HepG2 (cell line): Measurements from ENCODE around the gene PHF21B. TPM values are rescaled to one million over a fixed set of nuclear protein-coding genes. Genes with fewer than 3 reads are reported as not detected.

Experiments used
- ATAC-seq: fragments of 200-7000 bp; cut with Tn5 transposase; 3 replicates; pipeline ENCODE4 v1.9.1; 2020; ENCODE audit warnings: mild to moderate bottlenecking, moderate library complexity
- BruUV-seq: library from RNA; stranded (reverse); fragments of 400-500 nt; replicated peaks from 2 replicates; lab custom pipeline; 2021; lab: Mats Ljungman, UMichigan
- CTCF ChIA-PET: fragments of 300-600 bp; formaldehyde crosslinking; extraction: SDS; loops from one replicate; lab custom pipeline; 2021; ENCODE audit warnings: low total read pairs, inconsistent platforms, low intra/inter-chr PET ratio; lab: Yijun Ruan, JAX
- POLR2A ChIA-PET: fragments of 350-600 bp; sonication (Branson Sonifier 250); formaldehyde crosslinking; loops from one replicate; lab custom pipeline; 2020; ENCODE audit warnings: antibody characterized with exemption, inconsistent platforms; lab: Yijun Ruan, JAX
- DNase-seq: peaks from one replicate; pipeline ENCODE4 v3.0.0-alpha.2; 2015; ENCODE audit warnings: low spot score
- FAIRE-seq: peaks from 3 replicates; lab custom pipeline; 2011; peaks lifted over from hg19 to GRCh38; lab: Jason Lieb, UNC
- H2AFZ ChIP-seq: one replicate; pipeline ENCODE4 v1.6.1; 2011; ENCODE audit warnings: low read length, inconsistent platforms
- H3K27ac ChIP-seq: fragments of 300-600 bp; 3 replicates; pipeline ENCODE4 v1.8.0; 2011; ENCODE audit warnings: mixed run types, mild to moderate bottlenecking, mixed read lengths, low read length, inconsistent platforms; ENCODE audit not compliant: insufficient read depth; ENCODE audit errors: extremely low read length
- H3K27me3 ChIP-seq, 2 experiments: fragments of 200-600 bp in 1 of 2; 2 replicates in 1 of 2; 3 replicates in 1 of 2; pipeline versions ENCODE4 v1.6.0 to v1.8.0; 2011; ENCODE audit warnings: low read length in 2 of 2, mild to moderate bottlenecking in 2 of 2, moderate library complexity in 2 of 2, inconsistent platforms in 1 of 2; ENCODE audit not compliant: insufficient read depth in 2 of 2, control insufficient read depth in 1 of 2
- H3K36me3 ChIP-seq, 2 experiments: fragments of 200-600 bp in 1 of 2; replicated peaks in 1 of 2; 2 replicates in 1 of 2; 3 replicates in 1 of 2; pipeline versions ENCODE4 v1.5.1 to v1.8.0; 2011; ENCODE audit warnings: low read length in 2 of 2, inconsistent platforms in 1 of 2; ENCODE audit not compliant: insufficient read depth in 2 of 2, control insufficient read depth in 1 of 2
- H3K4me1 ChIP-seq: 2 replicates; pipeline ENCODE4 v1.5.1; 2012; ENCODE audit warnings: low read length, inconsistent platforms; ENCODE audit not compliant: insufficient read depth
- H3K4me2 ChIP-seq: 2 replicates; pipeline ENCODE4 v1.6.0; 2011; ENCODE audit warnings: low read depth, low read length, inconsistent platforms
- H3K4me3 ChIP-seq, 3 experiments: fragments of 200-600 bp in 1 of 3; sonication (generic), shearing (Covaris generic) in 1 of 3; replicated peaks in 1 of 3; 2 replicates each; pipeline ENCODE4 v1.5.1; 2011 to 2016; ENCODE audit warnings: low read length in 3 of 3, inconsistent platforms in 2 of 3, low read depth in 2 of 3, mild to moderate bottlenecking in 2 of 3, control low read depth in 1 of 3, mixed read lengths in 1 of 3; ENCODE audit not compliant: insufficient read depth in 1 of 3
- H3K79me2 ChIP-seq: one replicate; pipeline ENCODE4 v1.6.1; 2011; ENCODE audit warnings: low read length, inconsistent platforms; ENCODE audit not compliant: insufficient read depth
- H3K9ac ChIP-seq: 2 replicates; pipeline ENCODE4 v1.6.0; 2011; ENCODE audit warnings: mild to moderate bottlenecking, low read depth, low read length, inconsistent platforms; ENCODE audit not compliant: insufficient read depth
- H3K9me3 ChIP-seq: 2 replicates; pipeline ENCODE4 v1.5.1; 2012; ENCODE audit warnings: mild to moderate bottlenecking, low read length
- H4K20me1 ChIP-seq: 2 replicates; pipeline ENCODE4 v1.6.0; 2011; ENCODE audit warnings: inconsistent platforms, mild to moderate bottlenecking, low read length, moderate library complexity; ENCODE audit not compliant: insufficient read depth
- ADNP ChIP-seq: sonication (generic); formaldehyde crosslinking; IDR thresholded peaks from 2 replicates; pipeline ENCODE4 v1.4.0; 2020; ENCODE audit warnings: missing genetic modification reagents
- AHR ChIP-seq: IDR thresholded peaks from 2 replicates; pipeline ENCODE4 v1.6.1; 2018; ENCODE audit warnings: missing genetic modification reagents, missing compliant biosample characterization
- BCLAF1 ChIP-seq: fragments of 450-650 bp; IDR thresholded peaks from 2 replicates; pipeline ENCODE4 v1.6.1; 2017; ENCODE audit warnings: mild to moderate bottlenecking
- HDAC1 ChIP-seq: sonication (generic); formaldehyde crosslinking; IDR thresholded peaks from 2 replicates; pipeline ENCODE4 v1.5.1; 2020; ENCODE audit warnings: mild to moderate bottlenecking, missing genetic modification reagents
- IRF1 ChIP-seq: sonication (generic); formaldehyde crosslinking; IDR thresholded peaks from 2 replicates; pipeline ENCODE4 v1.4.0; 2020; ENCODE audit warnings: low read depth, mild to moderate bottlenecking, missing genetic modification reagents
- MTA1 ChIP-seq: sonication (generic); formaldehyde crosslinking; IDR thresholded peaks from 2 replicates; pipeline ENCODE4 v1.4.0; 2020; ENCODE audit warnings: missing genetic modification reagents, mild to moderate bottlenecking, borderline replicate concordance
- MTA3 ChIP-seq: sonication (generic); formaldehyde crosslinking; IDR thresholded peaks from 2 replicates; pipeline ENCODE4 v1.4.0; 2020; ENCODE audit warnings: missing genetic modification reagents
- RNF219 ChIP-seq: sonication (generic); formaldehyde crosslinking; IDR thresholded peaks from 2 replicates; pipeline ENCODE4 v1.5.0; 2020; ENCODE audit warnings: mild to moderate bottlenecking, missing genetic modification reagents
- TAF1 ChIP-seq: sonication (generic); formaldehyde crosslinking; IDR thresholded peaks from 2 replicates; pipeline ENCODE4 v1.4.0; 2020; ENCODE audit warnings: missing genetic modification reagents
- ZBTB1 ChIP-seq: sonication (generic); formaldehyde crosslinking; IDR thresholded peaks from 2 replicates; pipeline ENCODE4 v1.4.0; 2020; ENCODE audit warnings: missing genetic modification reagents, borderline replicate concordance
- ZNF138 ChIP-seq: sonication (generic); formaldehyde crosslinking; IDR thresholded peaks from 2 replicates; pipeline ENCODE4 v1.5.0; 2020; ENCODE audit warnings: mild to moderate bottlenecking, low read depth, missing genetic modification reagents
- ZNF30 ChIP-seq: sonication (generic); formaldehyde crosslinking; IDR thresholded peaks from 2 replicates; pipeline ENCODE4 v1.5.0; 2020; ENCODE audit warnings: mild to moderate bottlenecking, missing genetic modification reagents
- ZNF383 ChIP-seq: sonication (generic); formaldehyde crosslinking; IDR thresholded peaks from 2 replicates; pipeline ENCODE4 v1.4.0; 2020; ENCODE audit warnings: missing genetic modification reagents, mild to moderate bottlenecking, borderline replicate concordance
- ZNF674 ChIP-seq: sonication (generic); formaldehyde crosslinking; IDR thresholded peaks from 2 replicates; pipeline ENCODE4 v1.5.0; 2020; ENCODE audit warnings: low read depth, mild to moderate bottlenecking, missing genetic modification reagents
- WGBS: methylation state at CpG from one replicate; pipeline ENCODE4 v1.1.6; 2017; ENCODE audit warnings: low lambda C conversion rate; 5-methylcytosine and 5-hydroxymethylcytosine counted together
- in situ Hi-C: cut with HindIII; loops from 2 replicates; pipeline ENCODE4 v1.10.0; 2017; ENCODE audit warnings: low pct_unique_long_range_greater_than_20kb; ENCODE audit not compliant: extremely low pct_ligation_motif_present
- intact Hi-C: fragments of 100-400 bp; cut with micrococcal nuclease; formaldehyde crosslinking; loops from one replicate; pipeline ENCODE4 v1.10.0; 2022; ENCODE audit not compliant: unreplicated experiment
- polyA plus RNA-seq, 8 experiments: library from polyadenylated mRNA; depleted of rRNA in 3 of 8; stranded (reverse) in 7 of 8; unstranded in 1 of 8; fragments of >200 nt; fragmentation: Illumina TruSeq in 4 of 8; extraction: Trizol in 4 of 8; gene quantifications; 2 replicates each; pipeline versions ENCODE4 v1.2.1 to v1.2.3, GENCODE V29; 2011 to 2016; ENCODE audit warnings: low read depth in 4 of 8, missing spikeins in 1 of 8, mixed read lengths in 1 of 8; ENCODE audit not compliant: insufficient read depth in 1 of 8
- total RNA-seq, 5 experiments: library from RNA; depleted of rRNA; stranded (reverse); fragments of >200 nt; fragmentation: Illumina TruSeq; extraction: Trizol; gene quantifications; 2 replicates each; pipeline ENCODE4 v1.2.3, GENCODE V29; 2016; ENCODE audit warnings: low read depth in 1 of 5

PHF21B gene
- total and polyA plus RNA-seq, 2 of the 13 experiments (the other 11 are each of a cell fraction or from before 2014, with no cell fraction given) = not detected

GRCh38 chr22:44942056-44942455 is 67.7 kb downstream of the PHF21B start:
- ATAC-seq = no peak
- Histone ChIP-seq H3K36me3 (no peaks in the 10 kb centered on the region), H3K27ac (no peak overlapping the region), H3K9me3 (no peaks in the 10 kb centered on the region), H3K9ac (no peak overlapping the region), H3K4me3 (no peak overlapping the region), H3K4me1 (no peaks in the 10 kb centered on the region), H3K4me2 (no peak overlapping the region), H3K79me2 (no peaks in the 10 kb centered on the region), H4K20me1 (no peaks in the 10 kb centered on the region), H3K27me3 (peaks cover 23 to 86% of the 10 kb centered on the region in 2 experiments; a peak in 4 of 5 replicates), H2AFZ (no peak overlapping the region)
- WGBS = no CpG with 5 or more reads among the region's 7 CpGs
- in situ Hi-C loops = no loop called here
- FAIRE-seq = no peak
- intact Hi-C loops = no loop called here
- no TSS peak for BruUV-seq
- no peak for DNase-seq
- CTCF ChIA-PET = no interaction called here
- POLR2A ChIA-PET = no interaction called here
- TF ChIP-seq TAF1 (CRISPR knock-in tag) = no peak
- no peak for TF ChIP-seq IRF1 (CRISPR knock-in tag)
- no peak for TF ChIP-seq HDAC1 (CRISPR knock-in tag)
- TF ChIP-seq MTA3 (CRISPR knock-in tag) = no peak
- TF ChIP-seq ZNF138 = no peak
- no peak for TF ChIP-seq RNF219 (CRISPR knock-in tag)
- TF ChIP-seq ZNF30 (CRISPR knock-in tag) = no peak
- no peak for TF ChIP-seq ZBTB1 (CRISPR knock-in tag)
- no peak for TF ChIP-seq AHR (CRISPR knock-in tag)
- no peak for TF ChIP-seq BCLAF1
- TF ChIP-seq ZNF674 (CRISPR knock-in tag) = no peak
- no peak for TF ChIP-seq ZNF383
- no peak for TF ChIP-seq ADNP (CRISPR knock-in tag)
- no peak for TF ChIP-seq MTA1 (CRISPR knock-in tag)
